Measurements from ENCODE around the gene KCNK17.

Gene KCNK17

GRCh38 chr6:39330476-39330875 is 16.3 kb upstream of the KCNK17 start:
- TF ChIP-seq, protein P1, sequence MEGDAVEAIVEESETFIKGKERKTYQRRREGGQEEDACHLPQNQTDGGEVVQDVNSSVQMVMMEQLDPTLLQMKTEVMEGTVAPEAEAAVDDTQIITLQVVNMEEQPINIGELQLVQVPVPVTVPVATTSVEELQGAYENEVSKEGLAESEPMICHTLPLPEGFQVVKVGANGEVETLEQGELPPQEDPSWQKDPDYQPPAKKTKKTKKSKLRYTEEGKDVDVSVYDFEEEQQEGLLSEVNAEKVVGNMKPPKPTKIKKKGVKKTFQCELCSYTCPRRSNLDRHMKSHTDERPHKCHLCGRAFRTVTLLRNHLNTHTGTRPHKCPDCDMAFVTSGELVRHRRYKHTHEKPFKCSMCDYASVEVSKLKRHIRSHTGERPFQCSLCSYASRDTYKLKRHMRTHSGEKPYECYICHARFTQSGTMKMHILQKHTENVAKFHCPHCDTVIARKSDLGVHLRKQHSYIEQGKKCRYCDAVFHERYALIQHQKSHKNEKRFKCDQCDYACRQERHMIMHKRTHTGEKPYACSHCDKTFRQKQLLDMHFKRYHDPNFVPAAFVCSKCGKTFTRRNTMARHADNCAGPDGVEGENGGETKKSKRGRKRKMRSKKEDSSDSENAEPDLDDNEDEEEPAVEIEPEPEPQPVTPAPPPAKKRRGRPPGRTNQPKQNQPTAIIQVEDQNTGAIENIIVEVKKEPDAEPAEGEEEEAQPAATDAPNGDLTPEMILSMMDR (IDR thresholded peaks at IDR 0.05; ENCODE audit: low read depth, low read length, missing control alignments): no peak
- in situ Hi-C loops (cut with HindIII; ENCODE audit: low pct_ligation_motif_present, low sequenced_read_pairs): no loop called here
- no peak for DNase-seq
- H3K4me3 ChIP-seq (ENCODE audit: low read depth, low read length): no peak overlapping the region
- H3K27me3 ChIP-seq (replicated peaks): no peaks in the 10 kb centered on the region
- no peak overlapping the region for H3K27ac ChIP-seq
- H3K36me3 ChIP-seq (replicated peaks): no peaks in the 10 kb centered on the region

GRCh38 chr6:39330057-39330456 is 15.8 kb upstream of the KCNK17 start:
- H3K36me3 ChIP-seq (replicated peaks): no peaks in the 10 kb centered on the region
- no peak overlapping the region for H3K27ac ChIP-seq
- DNase-seq: no peak
- H3K27me3 ChIP-seq (replicated peaks): no peaks in the 10 kb centered on the region
- TF ChIP-seq, protein P1 (IDR thresholded peaks at IDR 0.05; ENCODE audit: low read depth, low read length, missing control alignments): no peak
- in situ Hi-C loops (cut with HindIII; ENCODE audit: low pct_ligation_motif_present, low sequenced_read_pairs): no loop called here
- no peak overlapping the region for H3K4me3 ChIP-seq (ENCODE audit: low read depth, low read length)

- Histone ChIP-seq H3K27me3 (replicated peaks) (no peaks in the 10 kb centered on the region), H3K27ac (no peak overlapping the region), H3K36me3 (replicated peaks) (no peaks in the 10 kb centered on the region), H3K4me3 (ENCODE audit: low read depth, low read length) (no peak overlapping the region)
- TF ChIP-seq, protein P1 (IDR thresholded peaks at IDR 0.05; ENCODE audit: low read depth, low read length, missing control alignments): no peak
- DNase-seq: no peak
- in situ Hi-C loops (cut with HindIII; ENCODE audit: low pct_ligation_motif_present, low sequenced_read_pairs): no loop called here
These were observed 13.8 kb upstream of the KCNK17 start for GRCh38 chr6:39328066-39328465.

- no peaks in the 10 kb centered on the region for H3K36me3 ChIP-seq (replicated peaks)
- TF ChIP-seq, protein P1 (IDR thresholded peaks at IDR 0.05; ENCODE audit: low read depth, low read length, missing control alignments): no peak
- no peaks in the 10 kb centered on the region for H3K27me3 ChIP-seq (replicated peaks)
- in situ Hi-C loops (cut with HindIII; ENCODE audit: low pct_ligation_motif_present, low sequenced_read_pairs): no loop called here
- no peak overlapping the region for H3K27ac ChIP-seq
- no peak overlapping the region for H3K4me3 ChIP-seq (ENCODE audit: low read depth, low read length)
- no peak for DNase-seq
These were observed 13.3 kb upstream of the KCNK17 start for GRCh38 chr6:39327507-39327906.

GRCh38 chr6:39322306-39322850 is 8.2 kb upstream of the KCNK17 start, which contains the start of gene KCNK16:
KCNK16 (minus strand) TSS chr6:39322702; CDS start chr6:39322540, 162 bp downstream.
- TF ChIP-seq, protein P1 (IDR thresholded peaks at IDR 0.05; ENCODE audit: low read depth, low read length, missing control alignments): no peak
- Histone ChIP-seq H3K36me3 (replicated peaks) (no peaks in the 10 kb centered on the region), H3K4me3 (ENCODE audit: low read depth, low read length) (no peak within 1 kb of the TSS), H3K27me3 (replicated peaks) (no peaks in the 10 kb centered on the region), H3K27ac (no peak within 1 kb of the TSS)
- in situ Hi-C loops (cut with HindIII; ENCODE audit: low pct_ligation_motif_present, low sequenced_read_pairs): no loop called here
- no peak for DNase-seq

- DNase-seq: no peak
- Histone ChIP-seq H3K27me3 (replicated peaks) (no peaks in the 10 kb centered on the region), H3K27ac (no peak overlapping the region), H3K4me3 (ENCODE audit: low read depth, low read length) (no peak overlapping the region), H3K36me3 (replicated peaks) (no peaks in the 10 kb centered on the region)
- in situ Hi-C loops (cut with HindIII; ENCODE audit: low pct_ligation_motif_present, low sequenced_read_pairs): no loop called here
- TF ChIP-seq, protein P1 (IDR thresholded peaks at IDR 0.05; ENCODE audit: low read depth, low read length, missing control alignments): no peak
These were observed 7.5 kb upstream of the KCNK17 start for GRCh38 chr6:39321761-39322160.
